Eye (tissue), 1 donor: ENCODE measurements around the gene MAD2L1BP.
A peak's percentile ranks its signal among the peaks of the same experiment; 100 is the strongest.
"Not testable (repeated sequence)": the region's sequence is repeated elsewhere in the genome, so short reads cannot be mapped to it uniquely, and the experiment has no call there.

ENCODE experiments used
- DNase-seq: peaks from one replicate; pipeline ENCODE4 v3.0.0-alpha.2; 2015

MAD2L1BP gene, protein sequence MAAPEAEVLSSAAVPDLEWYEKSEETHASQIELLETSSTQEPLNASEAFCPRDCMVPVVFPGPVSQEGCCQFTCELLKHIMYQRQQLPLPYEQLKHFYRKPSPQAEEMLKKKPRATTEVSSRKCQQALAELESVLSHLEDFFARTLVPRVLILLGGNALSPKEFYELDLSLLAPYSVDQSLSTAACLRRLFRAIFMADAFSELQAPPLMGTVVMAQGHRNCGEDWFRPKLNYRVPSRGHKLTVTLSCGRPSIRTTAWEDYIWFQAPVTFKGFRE

DNA sequence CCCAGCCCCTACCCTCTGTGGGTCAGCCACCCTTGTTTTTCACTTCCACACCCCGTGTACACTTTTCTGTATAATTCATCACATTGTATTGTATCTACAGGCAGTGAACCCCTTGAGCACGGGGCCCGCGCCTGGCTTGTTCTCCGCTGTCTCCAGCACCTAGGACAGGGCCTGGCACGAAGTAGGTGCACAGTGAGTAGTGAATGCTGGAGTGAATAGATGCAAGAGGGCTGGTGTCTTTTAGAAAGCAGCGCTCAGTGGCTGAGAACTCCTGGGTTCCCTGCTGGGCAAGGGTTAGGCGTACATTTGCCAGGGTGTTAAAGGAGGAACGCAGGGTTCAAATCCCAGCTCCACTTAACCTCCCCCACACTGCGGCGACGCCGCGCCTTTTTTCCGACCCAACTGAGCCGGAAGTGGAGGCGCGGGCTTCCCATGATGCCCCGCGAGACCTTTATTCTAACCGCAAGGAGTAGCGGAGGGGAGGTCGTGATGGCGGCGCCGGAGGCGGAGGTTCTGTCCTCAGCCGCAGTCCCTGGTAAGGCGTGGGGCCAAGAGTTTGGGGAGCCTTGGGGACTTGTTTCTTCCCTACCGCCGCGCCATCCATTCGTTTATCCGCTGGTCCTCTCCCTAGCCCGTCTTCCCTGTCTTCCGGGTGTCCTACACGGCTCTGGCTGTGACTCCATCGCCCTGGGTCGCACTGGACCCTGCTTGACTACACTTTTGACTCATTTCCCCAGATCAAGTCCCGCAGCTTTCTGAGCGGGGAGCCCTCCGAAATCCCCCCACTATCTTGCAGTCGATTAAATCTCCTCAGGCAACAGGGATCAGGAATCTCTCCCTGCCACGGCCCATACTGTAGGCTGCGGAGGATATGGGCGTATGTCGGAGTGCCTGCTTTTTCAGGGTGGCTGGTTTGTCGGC is at the start of gene MAD2L1BP:
Gene MAD2L1BP, plus strand, starts transcription at position 454 of the 921 bp plus-strand sequence. Its CDS starts 36 bp downstream, at position 490.
- peak; percentile 95 for DNase-seq

DNA sequence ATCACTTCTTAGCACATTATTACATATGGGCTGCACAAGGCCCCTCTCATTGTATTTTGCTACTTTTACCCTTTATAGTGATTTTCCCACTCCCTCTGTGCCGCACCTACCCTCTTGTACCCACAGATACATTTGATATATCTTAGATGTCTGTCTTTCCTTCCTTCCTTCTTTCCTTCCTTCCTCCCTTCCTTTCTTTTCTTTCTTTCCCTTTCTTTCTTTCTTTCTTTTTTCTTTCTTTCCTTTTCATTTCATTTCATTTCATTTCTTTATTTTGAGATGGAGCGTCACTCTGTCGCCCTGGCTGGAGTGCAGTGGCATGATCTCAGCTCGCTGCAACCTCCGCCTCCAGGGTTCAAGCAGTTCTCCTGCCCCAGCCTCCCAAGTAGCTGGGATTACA is 47.4 kb upstream of the MAD2L1BP start:
- no peak for DNase-seq

DNA sequence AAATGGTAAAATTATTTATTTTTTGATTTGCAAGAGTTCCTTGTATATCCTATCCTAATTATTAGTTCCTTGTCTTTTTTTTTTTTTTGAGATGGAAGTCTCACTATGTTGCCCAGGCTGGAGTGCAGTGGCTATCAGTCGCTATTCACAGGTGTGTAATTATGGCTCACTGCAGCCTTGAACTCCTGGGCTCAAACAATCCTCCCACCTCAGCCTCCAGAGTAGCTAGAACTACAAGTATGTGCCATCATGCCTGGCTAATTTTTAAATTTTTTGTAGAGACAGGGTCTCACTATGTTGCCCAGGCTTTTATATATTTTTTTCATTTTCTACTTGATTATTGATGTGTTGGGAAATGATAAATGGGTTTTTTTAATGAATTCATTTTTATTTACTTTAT is 46.1 kb upstream of the MAD2L1BP start:
- DNase-seq, result not testable (repeated sequence)

DNA sequence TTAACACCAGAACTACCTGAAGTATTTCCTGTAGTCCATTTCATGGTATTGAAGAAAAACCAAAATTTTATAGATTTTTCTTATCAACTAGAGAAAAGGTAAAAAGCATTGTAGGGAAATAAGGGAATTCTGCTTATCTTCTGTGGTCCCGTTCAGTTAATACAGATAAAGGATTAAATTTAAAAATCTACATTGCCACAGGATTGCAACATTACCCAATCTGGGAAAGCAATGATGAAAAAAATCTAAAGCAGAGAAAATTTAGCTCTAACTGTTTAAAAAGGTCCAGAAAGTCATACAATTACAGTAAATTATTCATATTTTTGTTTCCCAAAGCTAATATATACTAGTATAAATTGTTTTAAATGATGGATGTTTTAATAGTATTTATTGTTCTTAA is 41.7 kb upstream of the MAD2L1BP start:
- DNase-seq, result no peak

DNA sequence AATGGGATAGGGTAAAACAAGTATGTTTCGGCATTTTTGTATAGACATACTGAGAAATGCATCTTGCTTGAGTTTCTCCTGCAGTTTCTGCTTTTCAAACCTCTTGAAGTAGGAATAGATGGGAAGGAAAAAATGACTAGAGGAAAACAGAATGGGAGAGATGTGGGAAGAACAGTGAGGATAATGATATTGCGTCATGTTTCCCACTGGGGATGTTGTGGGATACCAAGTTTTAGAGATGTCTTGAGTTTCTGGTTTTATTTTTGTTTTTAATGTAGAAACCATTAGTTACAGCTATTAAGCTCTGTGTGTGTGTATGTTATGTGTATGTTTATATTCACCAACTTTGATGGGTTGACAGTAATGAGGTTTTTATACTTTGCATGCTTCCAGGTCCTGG is 35.0 kb upstream of the MAD2L1BP start:
- no peak for DNase-seq

DNA sequence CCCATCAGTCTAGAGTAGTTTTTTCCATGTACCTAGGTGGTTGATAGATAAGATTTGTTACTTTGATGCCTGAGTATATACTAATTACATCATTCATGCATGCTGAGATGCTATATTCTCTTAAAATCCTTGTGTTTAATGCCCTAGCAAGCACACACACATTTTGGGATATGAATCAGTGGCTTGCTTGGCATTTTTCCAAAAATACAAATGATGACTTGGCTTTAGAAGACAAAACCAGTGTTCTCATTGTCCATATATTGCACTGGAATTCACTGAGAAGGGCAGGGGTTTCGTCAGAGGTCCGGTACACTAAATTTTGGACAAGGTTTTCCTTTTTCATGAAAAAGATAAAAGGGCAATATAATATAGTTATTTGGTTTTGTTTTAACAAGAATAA is 31.5 kb upstream of the MAD2L1BP start:
- DNase-seq, result no peak

DNA sequence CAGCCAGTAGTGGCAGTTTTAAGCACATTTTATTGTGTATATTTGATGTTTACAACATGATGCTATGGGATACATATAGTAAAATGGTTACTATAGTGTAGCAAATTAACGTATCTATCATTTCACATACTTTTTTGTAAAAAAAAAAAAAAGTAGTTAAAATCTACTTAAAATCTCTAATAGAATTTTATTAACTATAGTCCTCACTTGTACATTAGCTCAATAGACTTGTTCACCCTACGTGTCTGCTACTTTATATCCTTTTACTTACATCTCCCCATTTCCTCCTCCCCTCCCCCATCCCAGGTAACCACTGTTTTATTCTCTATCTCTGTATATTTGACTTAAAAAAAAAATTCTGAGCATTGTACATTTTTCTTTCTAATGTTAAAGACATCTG is 29.6 kb upstream of the MAD2L1BP start:
- DNase-seq, result no peak

DNA sequence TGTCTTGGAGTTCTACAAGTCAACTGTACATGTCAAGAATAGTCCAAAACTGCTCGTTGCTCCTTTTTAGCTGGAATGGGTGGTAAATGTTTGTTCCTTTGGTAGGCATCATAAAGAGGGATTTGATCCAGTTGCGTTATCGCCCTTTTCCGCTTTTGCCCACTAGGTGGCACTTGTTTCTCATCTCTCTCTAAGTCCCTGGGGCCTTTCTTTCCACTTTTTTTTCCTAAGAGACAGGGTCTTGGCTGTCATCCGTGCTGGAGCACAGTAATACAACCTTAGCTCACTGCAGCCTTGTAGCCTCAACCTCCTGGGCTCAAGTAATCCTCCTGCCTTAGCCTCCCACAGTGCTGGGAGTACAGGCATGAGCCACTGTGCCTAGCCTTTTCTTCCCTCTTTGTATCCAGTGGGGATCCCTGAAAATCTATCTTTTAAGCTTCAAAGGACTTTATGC is 27.3 kb upstream of the MAD2L1BP start:
- DNase-seq, result peak; percentile 93

DNA sequence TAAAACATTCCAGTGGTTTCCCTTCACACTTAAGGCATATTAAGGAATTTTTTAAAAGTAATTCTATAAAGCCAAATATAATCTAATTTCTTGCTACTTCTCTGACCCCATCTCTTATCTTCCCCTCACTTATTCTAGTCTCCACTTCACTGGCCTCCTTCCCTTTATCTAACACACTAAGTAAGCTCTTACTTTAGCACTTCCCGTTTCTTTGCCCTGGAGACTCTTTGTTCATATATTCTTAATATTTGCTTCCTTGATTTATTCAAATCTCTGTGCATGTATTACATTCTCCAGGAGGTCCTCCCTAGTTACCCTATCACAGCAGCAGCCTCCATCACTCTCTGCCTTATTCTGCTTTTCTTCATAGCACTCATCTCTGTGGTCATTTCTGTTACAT is 26.8 kb upstream of the MAD2L1BP start:
- DNase-seq, result no peak

DNA sequence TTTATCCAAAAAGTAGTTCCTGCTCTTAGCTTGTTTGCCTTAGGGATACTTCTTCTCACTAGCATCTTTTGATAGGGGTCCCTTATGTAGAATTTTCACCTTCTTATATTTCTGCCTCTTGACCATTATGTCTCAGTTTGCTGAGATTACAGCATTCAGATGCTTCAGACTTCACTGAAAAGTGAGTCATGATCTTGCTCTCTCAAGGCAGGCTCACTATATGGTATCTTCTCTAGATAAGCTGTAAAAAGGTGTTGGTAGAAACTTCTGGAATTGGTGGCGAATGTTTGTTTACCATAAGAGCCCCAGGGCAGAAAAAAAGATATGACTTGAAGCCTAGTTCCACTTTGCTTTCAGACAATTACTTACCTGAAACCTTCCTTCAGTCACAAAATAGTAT is 26.2 kb upstream of the MAD2L1BP start:
- no peak for DNase-seq

DNA sequence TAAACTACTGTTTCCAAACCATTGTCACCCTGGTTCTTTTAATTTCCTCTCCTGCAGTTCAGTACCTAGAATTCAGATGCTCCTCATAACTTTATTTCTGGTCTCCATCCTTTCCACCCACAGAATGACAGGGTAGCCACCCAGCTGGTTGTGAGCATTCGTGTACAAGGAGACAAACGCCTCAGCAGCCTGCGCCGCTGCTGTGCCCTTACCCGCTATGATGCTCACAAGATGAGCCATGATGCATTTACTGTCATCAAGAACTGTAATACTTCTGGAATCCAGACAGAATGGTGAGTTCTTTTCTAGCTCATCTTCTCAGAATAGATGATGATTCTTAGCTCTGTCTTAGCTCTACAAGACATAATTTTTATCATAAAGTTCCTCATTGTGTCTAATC is 25.2 kb upstream of the MAD2L1BP start:
- DNase-seq, result no peak

DNA sequence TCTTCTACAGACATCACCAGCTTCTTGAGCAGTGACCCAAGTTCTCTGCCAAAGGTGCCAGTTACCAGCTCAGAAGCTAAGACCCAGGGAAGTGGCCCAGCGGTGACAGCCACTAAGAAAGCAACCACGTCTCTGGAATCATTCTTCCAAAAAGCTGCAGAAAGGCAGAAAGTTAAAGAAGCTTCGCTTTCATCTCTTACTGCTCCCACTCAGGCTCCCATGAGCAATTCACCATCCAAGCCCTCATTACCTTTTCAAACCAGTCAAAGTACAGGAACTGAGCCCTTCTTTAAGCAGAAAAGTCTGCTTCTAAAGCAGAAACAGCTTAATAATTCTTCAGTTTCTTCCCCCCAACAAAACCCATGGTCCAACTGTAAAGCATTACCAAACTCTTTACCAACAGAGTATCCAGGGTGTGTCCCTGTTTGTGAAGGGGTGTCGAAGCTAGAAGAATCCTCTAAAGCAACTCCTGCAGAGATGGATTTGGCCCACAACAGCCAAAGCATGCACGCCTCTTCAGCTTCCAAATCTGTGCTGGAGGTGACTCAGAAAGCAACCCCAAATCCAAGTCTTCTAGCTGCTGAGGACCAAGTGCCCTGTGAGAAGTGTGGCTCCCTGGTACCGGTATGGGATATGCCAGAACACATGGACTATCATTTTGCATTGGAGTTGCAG is 21.8 kb upstream of the MAD2L1BP start:
- DNase-seq, result no peak

DNA sequence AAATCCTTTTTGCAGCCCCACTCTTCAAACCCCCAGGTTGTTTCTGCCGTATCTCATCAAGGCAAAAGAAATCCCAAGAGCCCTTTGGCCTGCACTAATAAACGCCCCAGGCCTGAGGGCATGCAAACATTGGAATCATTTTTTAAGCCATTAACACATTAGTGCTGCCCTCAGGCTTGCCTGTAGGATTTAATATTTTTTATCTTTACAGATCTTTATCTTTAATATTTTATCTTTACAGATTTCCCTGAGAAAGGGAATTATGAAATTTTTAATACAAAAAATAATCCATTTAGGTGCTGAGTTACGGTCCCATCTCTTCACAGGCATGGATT is 21.3 kb upstream of the MAD2L1BP start:
- DNase-seq, result no peak

DNA sequence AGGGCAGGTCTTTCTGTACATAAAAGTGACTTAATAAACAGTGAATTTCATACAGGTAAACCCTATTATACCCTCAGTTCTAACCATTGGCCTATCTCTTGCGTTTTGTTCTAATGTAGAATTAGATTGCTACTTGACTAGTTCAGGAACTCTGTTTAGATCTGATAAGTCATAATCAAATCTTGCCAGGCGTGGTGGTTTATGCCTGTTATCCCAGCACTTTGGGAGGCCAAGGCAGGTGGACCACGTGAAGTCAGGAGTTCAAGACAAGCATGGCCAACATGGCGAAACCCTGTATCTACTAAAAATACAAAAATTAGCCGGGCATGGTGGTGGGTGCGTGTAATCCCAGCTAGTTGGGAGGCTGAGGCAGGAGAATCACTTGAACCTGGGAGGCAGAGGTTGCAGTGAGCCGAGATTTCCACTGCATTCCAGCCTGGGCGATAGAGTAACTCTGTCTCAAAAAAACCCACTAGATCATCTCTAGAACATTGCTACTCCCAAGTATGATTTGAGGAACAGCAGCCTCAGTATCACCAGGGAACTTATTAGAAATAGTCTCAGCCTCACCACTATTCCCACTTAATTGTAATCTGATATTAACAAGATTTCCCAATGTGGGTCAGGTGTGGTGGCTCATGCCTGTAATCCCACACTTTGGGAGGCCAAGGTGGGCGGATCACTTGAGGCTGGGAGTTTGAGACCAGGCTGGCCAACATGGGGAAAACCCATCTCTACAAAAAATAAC is 18.7 kb upstream of the MAD2L1BP start:
- DNase-seq, result no peak

DNA sequence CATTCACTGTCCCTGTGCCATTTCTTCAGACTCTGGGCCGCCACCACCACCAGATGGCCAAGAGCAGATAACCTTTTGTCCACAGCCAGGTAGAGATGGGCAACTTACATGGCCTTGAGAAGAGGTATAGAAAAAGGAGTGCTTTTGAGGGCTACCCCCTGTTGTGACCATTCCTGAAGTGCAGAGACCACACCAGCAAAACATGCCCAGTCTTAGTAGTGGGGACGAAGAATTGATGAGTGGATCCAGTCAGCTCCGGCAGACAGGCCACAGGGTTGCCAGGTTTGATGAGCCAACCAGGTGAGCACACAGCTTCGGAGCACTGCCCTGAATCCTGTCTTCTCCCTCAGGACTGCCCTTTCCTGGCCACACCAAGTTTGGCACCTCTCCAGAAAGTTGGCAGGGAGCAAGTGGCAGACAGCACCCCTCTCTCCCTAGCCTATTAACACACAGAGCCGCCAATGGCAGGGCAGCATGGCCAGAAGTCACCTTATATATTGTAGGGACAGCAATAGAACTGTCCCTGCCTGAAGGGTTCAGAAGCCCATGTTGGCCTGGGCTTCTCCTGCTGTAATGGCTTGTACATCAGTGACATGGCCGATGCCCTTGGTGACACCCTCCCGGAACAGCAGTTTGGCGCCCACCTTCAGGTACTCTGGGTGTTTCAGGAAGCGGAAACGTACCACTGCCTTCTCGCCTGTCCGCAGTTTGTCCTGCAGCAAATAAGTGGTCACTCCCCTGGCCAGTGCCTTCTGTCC is 14.4 kb upstream of the MAD2L1BP start:
- no peak for DNase-seq

DNA sequence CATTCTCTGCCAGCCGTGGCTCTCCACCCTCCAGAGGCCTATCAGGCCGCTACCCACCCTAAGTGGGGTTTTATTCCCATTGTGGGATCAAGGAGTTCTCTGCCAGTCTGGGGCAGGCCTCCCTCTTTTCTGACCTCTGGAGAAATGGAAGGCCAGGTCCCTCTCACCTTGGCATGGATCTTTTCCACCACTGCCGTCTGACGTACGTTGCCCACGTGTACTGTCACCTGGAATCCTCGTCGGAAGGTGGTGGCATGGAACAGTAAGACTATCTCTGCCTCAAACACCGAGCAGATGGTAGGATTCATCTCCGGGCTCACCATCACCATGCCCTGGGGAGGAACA is 13.8 kb upstream of the MAD2L1BP start:
- DNase-seq, result no peak

DNA sequence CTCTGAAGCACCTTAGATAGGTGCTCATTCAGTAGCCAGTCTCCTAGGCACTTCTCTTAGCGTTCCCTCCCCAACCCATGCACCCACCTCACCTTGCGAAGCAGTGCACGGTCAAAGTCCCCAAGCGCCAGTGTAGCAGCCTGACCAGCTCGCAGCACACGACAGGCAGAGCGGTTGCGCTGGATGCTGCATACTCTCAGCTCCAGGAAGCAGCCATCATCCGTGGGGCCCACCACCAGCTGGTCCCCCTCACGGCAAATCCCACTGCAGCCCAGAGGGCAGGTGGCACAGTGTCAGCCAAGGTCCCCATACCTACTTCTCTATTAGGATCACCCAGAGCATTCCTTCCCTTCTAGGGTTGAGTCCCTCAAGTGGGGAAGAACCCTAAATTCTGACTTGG is 13.1 kb upstream of the MAD2L1BP start:
- no peak for DNase-seq

DNA sequence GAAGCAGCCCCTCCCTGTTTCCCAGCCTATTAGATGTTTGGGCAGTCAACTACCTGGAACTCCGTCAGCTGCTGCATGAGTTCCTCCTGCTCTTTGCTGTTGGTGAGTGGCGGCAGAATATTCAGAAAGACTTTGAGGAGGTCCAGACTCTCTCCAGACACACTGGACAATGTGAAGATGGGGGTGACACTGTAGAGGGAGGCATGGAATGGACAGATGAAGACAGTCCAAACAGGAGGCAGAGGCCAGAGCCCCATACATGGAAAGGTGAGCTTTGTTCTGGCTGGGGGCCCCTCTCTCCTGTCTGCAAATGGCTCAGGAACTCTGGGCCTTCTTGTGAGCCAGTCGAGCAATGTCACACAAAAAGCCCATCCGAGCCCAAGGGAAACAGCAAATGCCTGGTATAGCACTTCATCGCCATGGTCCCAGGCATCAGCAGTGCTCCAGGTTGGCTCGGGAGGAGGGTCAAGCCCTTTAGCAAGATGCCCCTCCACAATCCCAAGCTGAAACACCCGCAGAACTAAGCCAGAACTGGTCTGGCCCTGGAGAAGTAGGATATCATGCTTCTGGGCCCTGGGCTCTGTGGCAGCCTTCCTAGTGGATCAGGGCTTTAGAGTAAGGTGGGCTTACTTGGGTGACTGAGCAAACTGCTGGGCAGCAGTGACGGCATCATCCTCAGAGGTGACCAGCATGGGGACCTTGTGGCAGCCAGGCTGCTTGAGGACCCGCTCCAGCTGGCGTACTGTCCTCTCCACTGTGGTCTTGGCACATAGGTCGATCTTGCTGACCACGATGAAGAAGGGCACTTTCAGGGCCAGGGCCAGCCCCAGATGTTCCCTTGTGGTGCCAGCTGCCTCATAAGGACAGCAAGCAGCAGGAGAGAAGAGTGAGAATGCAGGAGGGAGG is 11.5 kb upstream of the MAD2L1BP start:
- DNase-seq, result no peak

DNA sequence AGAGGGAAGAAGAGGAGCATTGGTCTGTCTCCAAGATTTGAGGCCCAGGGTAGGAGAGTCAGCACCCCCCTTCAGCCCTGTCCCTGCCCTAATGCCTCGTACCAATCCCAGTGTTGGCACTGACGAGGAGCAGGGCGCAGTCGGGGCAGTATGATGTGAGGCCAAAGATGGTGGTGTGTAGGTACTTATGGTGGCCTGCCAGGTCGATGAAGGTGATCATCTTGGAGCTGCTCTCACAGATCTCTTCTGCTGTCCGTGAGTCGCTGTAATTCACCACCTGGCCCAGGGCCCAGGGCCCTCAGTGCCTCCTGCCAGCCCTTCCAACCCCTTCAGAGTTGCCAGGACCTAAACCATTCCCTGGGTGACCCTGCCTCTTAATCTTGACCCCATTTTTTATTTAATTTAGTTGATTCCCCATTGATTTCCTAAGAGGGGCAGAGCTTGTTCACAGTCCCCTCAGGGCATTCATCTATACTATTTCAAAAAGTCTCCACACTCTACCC is 10.8 kb upstream of the MAD2L1BP start:
- DNase-seq, result no peak

DNA sequence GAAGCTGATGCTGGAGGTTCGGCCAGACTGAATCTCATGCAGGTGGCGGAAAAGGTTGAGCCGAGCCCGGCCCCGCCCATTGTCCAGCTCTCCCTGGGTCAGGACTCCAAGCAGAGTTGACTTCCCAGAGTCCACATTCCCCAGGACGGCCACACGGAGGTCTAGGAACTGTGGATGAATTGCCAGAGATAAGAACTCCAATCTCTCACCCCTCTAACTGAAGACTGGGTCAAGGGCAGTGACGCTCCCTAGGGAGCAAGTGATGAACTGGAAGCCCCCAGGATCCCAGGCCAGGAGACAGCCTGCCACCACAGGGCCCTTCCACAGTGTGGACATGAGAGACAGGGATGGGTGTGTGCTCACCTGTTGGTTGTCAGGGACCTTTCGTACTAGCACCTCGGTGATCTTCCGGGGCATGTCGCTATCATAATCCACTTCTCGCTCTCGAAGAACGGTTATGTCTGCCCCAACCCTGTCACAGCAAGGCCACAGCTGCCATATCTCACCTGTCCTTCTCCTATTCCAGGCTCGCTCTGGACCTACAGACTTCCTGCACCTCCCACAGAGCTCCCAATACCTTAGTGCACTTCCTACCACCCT is 10.1 kb upstream of the MAD2L1BP start:
- no peak for DNase-seq
